RPMI8226 (cell line): ENCODE data around the gene TAS2R16.

Source experiments
- DNase-seq: peaks from one replicate; pipeline ENCODE4 v3.0.0-alpha.2; 2015

The TAS2R16 gene, protein sequence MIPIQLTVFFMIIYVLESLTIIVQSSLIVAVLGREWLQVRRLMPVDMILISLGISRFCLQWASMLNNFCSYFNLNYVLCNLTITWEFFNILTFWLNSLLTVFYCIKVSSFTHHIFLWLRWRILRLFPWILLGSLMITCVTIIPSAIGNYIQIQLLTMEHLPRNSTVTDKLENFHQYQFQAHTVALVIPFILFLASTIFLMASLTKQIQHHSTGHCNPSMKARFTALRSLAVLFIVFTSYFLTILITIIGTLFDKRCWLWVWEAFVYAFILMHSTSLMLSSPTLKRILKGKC

DNA sequence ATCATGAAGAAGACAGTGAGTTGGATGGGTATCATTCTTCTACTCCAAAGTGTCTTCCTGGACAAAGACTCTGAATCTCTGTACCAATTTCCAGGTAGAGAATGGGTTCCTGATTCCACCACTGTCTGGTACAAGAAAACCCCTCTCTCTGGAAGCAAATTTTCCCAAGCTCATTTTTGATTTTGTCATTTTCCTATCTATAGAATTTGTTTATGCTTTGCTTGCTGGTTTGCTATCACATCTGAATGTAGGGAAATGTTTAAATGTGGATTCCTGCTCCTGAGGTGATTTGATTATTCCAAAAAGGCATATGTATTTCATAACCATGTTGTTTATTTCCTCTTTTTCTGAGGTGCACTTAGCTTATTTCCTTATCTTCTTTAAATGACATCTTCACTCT lies at the start of gene TAS2R16:
Gene TAS2R16 (minus strand): TSS at position 101 of the 400 bp plus-strand sequence. CDS start 66 bp downstream, at position 35.
- no peak for DNase-seq

DNA sequence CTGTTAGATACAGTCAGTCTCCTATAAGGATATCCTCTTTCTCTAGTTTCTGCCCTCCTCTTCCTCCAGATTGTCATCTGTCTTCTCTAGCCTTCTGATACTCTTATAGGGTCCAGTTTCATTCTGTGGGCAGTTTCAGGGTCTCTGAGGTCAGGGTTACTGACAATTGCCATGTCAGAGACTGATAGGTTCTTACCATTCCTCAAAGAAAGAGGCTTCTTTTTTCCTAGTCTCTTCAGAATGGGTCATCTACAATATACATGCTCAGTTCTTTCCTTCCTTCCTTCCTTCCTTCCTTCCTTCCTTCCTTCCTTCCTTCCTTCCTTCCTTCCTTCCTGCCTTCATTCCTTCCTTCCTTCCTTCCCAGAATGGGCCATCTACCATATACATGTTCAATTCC lies 48.1 kb upstream of the TAS2R16 start:
- DNase-seq, result no peak

DNA sequence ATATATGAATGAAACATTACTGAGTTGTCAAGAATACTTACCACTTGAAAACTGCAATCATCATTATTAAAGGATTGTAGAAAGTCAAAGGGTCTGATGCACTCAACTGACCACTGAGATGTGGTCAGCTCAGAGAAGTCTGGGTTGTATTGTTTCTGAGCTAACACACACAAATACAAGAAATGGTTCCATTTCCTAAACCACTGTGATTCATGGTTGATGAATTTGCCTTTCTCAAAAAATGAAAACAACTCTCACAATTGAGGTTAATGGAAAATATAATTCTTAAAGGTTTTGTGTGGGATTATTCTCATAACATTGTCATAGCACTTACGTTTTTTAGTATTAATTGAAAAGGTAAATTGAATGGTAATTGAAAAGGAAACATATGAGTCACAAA lies 45.6 kb upstream of the TAS2R16 start:
- DNase-seq, result no peak

DNA sequence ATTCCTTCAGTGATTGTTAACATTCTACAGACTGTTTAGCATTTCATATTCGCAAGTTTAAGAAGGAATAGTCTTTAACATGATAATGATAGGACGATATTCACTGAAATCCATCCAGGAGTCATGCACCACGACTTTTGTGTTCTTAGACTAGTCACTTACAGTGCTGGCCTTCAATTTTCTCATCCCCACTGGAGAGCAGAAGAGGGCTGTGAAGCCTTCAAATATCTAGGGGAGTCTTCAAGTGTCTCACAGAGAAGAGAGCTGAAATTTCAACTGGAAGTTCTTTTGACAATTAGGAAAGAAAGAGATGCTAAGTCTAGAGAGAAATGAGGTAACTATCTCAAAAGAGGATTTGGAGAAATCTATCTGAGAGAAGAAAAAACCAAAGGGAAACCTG lies 43.8 kb upstream of the TAS2R16 start:
- DNase-seq, result no peak

DNA sequence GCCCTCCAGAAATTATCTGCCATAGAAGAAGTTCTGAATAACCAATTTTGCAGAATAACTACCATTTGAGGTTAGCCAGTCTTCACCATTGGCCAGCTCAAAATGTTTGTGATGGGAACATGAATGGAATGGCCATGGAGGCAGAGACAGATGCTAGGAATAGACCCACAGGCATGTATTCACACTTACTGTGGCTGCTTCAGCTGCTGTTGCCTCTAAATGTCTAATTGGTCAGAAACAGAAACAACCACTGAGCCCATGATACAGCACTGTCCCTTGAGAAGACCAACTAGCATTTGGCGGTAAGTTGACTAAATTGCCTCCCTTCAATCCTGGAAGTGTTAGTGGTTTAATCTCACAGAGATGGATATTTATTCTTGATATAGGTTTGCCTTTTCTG lies 38.6 kb upstream of the TAS2R16 start:
- DNase-seq, result no peak

DNA sequence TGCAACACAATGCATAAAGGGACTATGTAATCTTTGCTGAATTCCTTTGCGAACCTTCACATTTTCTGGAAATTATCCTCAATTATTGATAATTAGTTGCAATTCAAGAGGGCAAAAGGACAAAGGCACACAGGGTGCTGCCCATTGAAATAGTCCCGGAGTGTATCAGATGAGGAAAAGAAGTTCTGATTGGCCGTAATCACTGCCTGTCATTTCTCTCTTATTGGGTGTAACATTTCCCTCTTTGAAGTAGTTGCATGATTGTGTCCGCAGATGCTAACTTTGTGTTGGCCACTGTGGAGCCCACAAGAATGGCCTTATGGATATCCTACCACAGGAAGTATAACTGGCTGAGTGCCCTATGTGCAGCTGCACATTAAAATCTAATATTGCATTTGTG lies 35.1 kb upstream of the TAS2R16 start:
- no peak for DNase-seq

DNA sequence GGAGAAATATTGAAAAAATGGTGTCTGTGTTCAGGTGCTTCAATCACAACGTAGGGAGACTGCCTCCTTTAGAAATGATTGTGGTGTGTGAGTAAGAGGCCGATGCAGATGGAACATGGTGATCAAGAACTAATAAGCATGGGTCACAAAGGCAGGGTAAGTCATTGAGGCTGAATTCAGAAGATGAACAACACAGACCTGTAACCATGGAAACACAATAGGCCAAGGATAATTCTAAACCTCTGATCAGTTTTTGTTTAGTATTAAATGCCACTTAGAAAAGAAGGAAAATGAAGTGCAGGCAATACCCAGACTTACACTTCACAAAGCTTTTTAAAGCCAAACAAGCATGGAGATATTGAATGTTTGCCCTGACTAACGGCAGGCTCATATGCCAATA lies 32.8 kb upstream of the TAS2R16 start:
- DNase-seq, result no peak

DNA sequence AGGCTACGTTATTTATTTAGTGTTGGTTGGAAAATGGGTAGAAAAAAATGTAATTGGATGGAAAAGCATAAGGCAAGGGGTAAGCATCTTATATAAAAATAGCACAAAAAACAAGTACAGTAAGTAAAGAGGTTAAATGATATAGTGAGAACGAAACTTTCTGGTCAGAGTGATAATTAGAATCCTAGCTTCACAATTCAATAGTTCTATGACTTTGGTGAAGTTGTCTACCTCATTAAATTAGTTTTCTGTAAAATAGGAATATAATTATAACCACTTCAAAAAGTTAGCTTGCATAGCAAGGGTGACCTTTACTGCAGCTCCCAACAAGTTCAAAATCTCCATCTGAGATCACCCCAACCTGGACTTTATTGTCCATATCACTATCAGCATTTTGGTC lies 30.8 kb upstream of the TAS2R16 start:
- no peak for DNase-seq

DNA sequence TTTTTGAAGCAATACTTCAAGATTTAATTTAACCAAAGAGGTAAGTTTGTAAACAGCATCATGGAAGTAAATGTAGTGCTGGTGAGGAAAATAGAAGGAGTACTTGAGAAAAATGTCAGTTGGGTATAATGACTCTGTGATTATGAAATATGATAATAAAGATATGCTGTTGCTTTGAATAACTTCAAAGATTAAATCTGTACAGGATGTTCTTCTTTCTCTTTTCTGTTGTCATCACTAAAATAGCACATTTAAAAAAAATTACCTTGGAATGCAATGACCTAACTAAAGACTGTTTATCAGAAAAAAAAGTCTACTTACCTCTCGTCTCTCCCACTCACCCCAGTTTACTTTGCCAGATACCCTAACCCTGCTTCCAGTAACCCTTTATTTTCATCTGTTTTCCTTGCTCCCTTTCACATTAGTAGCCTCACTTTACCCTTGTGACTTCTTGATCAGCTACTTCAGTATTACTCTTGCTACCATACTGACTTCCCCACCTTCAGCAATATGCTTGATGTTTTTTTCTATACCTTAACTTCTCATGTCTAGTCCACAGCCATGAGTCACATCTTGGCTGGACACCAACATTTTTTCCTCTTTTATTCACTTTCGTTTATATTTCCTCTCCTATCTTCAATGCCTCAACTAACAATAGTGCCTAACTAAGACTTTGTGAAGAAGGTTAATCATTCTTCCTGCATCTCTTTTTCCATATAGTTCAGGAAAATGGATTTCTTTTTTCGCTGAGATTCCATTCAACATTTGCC lies 29.7 kb upstream of the TAS2R16 start:
- no peak for DNase-seq

DNA sequence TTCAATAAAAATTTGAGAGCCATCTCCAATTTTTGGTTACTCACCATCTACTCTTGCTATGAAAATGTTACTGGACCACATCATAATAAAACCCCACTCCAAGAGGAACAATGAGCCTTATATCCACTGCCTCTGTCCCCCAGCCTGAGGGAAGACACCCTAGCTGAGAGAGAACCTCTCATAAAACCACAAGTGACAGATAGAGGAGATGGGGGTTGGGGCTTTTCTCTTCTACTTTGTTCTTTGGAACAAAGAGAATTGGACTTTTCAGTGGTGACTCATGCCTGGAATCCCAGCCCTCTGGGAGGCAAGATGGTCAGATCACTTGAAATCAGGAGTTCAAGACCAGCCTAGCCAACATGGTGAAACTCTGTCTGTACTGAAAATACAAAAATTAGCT lies 27.6 kb upstream of the TAS2R16 start:
- no peak for DNase-seq

DNA sequence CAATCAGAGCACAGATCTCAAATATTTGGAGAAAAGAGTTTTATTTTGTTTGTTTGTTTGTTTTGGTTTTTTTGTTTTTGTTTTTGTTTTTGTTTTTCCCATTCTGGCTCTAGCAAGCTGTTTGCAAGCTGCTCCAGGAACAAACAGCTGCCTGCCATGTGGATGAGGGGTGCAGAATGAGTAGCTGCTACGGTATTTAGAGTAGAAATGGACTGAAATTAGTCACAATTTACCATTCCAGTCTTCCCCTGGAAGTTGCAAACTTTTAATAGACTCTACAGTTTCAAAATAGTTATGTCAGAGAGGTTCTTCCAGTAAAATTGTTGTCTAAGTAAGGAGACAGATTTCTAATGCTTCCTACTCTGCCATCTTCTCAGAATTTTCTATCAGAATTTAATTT lies 27.1 kb upstream of the TAS2R16 start:
- DNase-seq, result no peak

DNA sequence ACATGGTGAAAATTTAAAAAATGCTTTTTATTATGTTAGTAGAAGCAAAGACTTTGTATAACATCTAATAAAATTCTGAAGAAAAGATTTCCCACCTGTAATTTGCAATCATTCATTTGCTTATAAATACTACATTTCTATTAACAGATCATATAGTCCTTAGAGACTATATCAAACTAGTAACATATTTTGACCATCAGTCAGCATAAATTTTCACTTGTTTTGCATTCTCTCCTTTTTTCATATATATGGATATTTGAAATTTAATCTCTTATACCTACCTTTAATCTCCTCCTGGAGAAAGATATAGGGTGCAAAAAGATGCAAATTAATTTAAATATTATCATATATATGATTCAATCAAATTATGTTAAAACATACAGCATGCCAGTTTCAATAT lies 16.9 kb upstream of the TAS2R16 start:
- DNase-seq, result no peak

DNA sequence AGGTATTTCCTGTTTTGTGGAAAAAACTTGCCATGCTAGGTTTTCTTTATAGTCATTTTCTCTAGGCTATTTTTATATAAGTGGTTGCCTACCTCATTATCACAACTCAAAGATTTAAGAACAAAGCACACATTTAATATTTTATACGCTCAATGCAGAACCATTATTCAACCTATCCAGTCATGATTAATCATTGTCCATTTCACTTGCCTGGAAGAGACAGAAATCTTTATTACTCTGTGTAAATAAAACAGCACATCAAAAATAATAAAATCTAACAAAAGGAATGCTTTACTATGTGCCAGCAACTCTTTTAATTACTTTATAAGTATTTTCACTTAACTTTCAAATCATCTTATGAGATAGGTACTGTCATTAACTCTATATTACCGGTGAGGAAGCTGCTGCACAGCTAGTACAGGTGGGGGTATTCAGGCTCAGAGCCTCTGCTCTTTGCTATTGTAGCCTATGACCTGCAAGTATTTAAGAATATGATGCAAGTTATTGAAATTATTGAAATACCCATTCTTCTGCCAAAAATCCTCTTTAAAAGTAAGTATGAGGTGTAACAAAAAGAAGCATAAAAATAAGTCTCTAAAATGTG lies 16.4 kb upstream of the TAS2R16 start:
- DNase-seq, result no peak

DNA sequence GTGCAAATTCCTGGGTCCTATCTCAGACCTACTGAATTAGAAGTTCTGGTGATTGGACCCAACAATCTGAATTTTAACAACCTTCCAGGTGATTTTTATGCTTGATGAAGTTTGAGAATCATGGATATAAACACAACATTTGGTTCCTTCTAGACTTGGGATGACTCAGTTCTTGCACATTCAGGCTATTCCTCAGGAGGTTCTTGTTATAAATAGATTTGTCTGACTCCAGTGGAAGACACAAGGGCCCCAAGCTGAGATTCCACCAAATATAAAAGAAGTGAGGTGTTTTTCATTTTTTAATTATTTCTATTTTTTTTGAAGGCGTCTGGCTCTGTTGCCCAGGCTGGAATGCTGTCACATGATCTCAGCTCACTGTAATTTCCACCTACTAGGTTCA lies 9.4 kb upstream of the TAS2R16 start:
- DNase-seq, result no peak

DNA sequence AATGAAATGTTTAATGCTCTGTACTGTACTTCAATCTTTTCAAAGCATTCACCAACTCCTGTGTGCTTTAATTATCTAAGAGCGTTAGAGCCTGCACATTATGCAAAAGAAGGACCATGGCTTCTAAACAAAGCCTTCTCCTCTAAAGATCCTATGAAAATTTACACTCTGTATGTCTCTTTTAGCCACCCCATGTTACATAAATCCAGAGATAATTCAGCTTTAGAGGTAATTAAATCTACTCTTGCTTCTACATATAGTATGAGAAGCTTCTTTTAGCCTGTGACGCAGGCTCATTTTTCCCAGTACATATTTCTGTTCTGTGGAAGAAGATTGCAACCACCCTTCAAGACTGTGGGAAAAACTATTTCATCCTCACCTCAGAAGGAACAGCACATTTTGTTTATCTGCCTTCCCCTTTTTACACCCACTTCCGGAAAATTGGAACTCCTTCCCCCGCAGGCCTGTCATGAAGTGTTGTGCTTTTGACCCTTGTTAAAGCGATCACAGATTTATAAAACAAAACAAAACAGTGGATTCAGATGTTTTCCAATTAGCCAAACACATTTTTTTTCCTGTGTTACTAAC lies 8.1 kb upstream of the TAS2R16 start:
- DNase-seq, result no peak

DNA sequence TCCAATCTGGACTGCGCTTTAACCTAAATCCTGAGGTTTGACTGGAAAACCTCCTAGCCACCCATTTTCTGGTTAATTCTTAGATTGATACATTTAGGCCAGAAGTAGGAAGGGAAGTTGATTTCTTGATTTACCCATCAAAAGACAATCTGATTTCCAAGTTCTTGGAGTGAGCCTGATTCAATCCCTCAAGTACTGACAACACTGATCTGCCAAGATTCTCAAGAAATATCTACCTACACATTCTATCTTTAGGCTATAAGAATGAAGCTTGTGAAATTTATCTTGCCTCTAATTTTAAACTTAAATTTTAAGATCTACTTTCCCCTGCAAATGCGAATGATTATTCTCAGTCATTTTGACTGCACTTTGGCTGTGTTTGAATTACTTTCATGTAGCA lies 5.9 kb downstream of the TAS2R16 start:
- no peak for DNase-seq

DNA sequence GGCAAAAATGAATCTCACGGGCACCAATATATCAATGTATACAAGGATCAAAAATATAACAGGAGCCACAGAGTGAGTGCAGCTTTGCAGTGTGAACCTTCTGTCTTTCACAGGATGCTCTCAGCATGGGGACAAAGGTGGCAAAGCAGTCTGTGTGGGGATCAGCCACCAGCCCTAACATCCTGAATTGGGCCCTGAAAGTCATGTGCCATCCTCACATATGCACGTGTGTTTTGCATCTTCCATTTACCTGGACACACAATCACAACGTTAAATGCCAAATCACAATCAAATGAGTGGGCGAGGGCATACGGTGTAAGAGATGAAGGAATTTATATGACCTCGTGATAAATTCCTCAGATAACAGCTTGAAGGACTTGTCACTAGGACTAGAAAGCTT lies 6.5 kb downstream of the TAS2R16 start:
- no peak for DNase-seq

DNA sequence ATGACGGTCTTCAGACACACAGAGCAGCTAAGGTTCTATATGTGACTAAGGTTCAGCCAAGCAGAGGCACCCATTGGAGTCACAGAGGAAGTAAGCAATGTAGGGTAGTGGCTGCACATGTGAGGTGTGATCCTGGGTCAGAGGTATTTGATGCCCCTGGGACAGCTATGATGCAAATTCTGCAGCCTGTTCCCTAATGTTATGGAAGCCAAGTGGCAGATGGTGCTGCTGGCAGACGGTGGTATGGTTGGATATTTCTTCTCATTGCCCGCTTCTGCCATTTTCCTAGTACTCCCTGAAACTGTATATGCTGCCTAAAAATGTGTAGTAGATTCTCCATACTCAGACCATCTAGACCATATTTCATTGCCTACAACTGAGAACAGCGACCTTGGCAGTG lies 7.2 kb downstream of the TAS2R16 start:
- no peak for DNase-seq

DNA sequence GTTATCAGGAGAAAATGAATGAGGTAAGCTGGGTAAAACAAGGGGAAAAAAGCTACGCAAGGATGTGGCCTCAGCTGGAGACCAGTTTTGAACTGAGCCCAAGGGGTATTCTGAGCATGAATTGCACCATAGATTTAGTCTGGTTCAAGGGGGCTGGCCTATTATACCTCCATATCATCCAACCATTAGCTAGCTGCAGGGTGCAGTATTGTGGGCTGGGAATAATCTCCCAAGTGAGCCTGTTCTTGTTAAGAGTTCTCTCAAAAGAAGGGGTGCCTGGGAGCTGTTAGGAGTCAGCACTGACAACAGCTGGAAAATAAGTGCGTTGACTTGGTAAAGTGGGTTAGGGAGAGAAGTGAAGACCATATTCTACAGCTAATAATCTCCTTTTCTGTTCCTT lies 8.0 kb downstream of the TAS2R16 start:
- DNase-seq, result no peak

DNA sequence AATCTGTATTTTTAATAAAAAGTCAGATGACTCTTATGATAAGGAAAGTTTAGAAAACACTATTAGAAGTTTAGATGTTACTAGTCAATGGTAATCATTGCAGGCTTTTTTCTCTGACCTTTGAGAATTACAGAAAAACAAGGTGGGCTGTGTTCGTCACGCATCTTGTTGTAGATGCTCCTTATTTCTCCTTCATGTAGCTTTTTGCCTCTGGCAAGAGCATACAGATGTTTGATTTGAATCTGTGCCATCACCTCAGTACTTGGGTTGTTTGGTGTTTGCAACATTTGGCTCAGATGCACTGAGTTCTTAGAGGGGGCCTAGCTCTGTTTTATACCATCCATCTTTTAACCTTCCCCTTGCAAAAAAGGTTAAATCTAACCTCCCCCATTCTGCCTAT lies 11.5 kb downstream of the TAS2R16 start:
- DNase-seq, result no peak

DNA sequence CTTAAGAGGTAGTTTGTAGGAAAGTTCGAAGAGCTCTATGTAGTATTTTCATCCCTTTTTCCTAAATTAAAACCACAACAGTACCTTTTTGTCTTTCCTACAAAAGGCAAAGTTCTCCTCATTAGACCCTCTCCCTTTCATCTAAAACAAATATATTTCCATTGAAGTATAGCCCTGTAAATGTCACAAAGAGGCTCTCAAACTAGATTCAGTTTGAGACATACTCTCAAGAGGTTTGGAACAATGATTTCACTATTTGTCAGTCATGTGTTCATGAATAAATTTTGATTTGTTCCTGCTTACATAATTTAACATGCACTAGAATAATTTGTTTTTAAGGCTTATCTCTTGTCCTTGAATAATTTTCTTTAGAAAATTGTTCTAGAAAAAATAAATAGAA lies 12.2 kb downstream of the TAS2R16 start:
- no peak for DNase-seq

DNA sequence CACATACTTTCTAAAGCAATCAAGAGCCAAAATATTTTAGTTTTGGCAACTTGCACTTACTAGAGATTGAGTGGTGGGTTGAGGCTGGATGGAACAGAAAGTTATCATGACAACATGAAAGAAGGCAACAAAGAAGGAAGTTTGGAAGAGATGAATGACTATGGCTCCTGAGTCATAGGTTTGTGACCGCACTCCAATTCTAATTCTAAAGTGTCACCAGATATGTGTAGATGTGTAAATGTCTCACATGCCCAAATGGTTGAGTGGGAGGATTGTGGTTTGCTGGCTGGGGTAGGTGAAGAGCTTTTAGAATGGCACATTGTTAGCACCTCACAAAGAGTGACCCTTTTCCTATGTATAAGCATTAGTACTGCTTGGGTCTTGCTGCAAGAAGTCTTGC lies 20.2 kb downstream of the TAS2R16 start:
- no peak for DNase-seq

DNA sequence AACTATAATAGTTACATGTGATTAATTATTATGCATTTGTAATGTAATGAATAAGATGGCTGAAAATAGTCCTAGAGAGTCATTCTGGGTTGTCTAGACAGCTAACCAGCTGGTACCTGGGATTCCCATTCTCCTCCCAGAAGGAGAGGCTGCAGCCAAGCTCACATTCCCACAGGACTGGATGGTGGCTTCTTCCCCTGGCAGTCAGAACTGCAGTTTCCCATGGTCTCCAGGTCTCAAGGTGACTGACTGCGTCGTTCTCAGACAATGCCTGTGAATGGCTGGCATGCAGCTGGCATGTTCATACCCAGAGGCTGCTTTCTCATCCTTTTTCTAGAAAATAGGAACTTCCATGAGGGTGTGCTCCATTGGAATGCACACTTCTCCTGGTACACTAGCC lies 21.3 kb downstream of the TAS2R16 start:
- DNase-seq, result no peak

DNA sequence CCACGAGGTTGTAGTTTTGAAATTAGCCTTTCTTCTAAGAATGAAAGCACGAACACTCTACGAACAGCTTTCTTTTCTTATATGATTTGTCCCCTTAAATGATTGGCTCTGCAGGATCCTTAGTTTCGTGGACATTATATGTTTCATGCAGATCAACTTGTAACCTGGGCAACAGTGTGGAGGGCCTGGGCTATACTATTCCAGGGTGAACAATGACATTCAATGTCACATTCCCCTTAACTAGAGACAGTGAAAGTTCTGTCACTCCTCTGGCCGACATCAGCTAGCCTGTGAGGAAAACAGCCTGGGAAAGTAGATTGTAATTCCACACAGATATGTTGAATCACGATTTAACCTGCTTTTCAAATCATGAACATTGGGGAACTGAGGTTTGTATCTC lies 23.4 kb downstream of the TAS2R16 start:
- DNase-seq, result no peak
